ENCODE data around the gene STARD6.
"Not testable (repeated sequence)": the region's sequence is repeated elsewhere in the genome, so short reads cannot be mapped to it uniquely, and the experiment has no call there.

The STARD6 gene, protein sequence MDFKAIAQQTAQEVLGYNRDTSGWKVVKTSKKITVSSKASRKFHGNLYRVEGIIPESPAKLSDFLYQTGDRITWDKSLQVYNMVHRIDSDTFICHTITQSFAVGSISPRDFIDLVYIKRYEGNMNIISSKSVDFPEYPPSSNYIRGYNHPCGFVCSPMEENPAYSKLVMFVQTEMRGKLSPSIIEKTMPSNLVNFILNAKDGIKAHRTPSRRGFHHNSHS

DNA sequence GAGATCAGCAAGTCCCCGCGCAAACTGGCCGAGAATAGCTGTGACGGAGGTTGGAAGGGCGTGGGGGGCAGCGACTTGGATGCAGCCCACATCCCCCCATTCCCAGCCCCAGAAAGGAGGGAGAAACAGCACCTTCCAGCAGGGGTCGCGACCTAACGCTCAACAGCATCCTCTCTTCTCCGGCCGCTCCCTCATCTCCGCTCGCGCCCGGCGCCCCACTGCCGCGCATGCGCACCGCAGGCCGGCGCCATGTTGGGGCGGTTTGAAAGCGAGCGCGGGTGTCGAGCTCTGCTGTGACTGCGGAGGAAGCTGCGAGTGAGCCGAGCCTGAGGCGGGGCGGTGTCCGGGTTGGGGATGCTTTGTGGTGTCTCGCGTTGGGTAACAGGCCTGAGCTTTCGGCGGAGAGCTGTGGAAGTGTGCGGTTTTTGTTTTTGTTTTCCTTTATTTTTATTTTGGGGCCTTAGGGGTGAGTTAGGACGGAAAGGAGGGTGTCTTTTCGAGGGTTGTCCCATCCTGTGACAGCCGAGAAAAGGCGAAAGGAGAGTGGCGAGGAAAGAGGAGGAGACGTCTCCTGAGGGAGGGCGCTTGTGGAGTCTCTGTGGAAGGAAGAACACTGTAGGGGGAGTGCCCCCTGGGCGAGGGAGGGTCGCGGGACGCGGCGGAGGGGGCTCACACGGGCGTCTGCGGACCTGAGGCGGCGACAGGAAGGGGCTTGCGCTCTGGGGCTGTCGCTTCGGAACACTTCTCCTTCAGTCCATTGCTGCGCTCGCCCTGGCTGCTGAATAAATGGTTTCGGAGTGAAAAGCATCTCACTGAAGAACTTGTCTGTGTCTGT is at the start of gene STARD6, which contains the start of gene C18orf54:
Gene STARD6, minus strand, starts transcription at position 199 of the 835 bp plus-strand sequence. CDS start 3,285 bp downstream, outside the sequence.
Gene C18orf54, plus strand, starts transcription at position 247 of the 835 bp plus-strand sequence. CDS start 2,667 bp downstream, outside the sequence.
- no peaks in the 10 kb centered on the region for H3K27me3 Mint-ChIP-seq
- peak within 1 kb of the TSS; percentile 99 for H3K4me3 Mint-ChIP-seq
- peaks cover 17% of the 10 kb centered on the region for H3K36me3 Mint-ChIP-seq (ENCODE audit: insufficient read depth)
- peak within 1 kb of the TSS; percentile 98 for H3K27ac Mint-ChIP-seq (ENCODE audit: low read depth)
- H3K4me1 Mint-ChIP-seq, result peaks cover 22% of the 10 kb centered on the region
- DNase-seq (ENCODE audit: low spot score in 2 of 2) (peak; percentile 81), ATAC-seq (replicated peaks; ENCODE audit: extremely low read depth, poor library complexity, severe bottlenecking) (peak; percentile 94)
- no peaks in the 10 kb centered on the region for H3K9me3 Mint-ChIP-seq

DNA sequence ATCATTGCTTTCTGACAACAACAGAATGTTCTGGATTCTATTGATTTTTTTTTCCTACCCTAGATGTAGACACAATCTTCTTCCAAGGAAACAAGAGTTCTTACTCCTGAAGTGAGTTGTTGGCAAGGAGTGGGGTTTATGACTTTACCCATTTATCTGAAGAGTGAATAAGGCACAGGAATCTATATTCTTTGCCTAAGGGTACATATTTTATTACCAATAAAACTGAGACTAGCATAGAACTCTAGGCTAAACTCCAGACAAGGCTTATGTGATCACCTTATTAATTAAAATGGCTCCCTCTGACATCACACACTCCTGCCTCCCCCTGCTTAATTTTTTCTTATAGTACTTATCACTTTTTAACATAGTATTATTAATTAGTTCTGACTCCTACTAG is 47.6 kb upstream of the STARD6 start:
- H3K27me3 Mint-ChIP-seq, result peaks cover 58% of the 10 kb centered on the region
- H3K4me1 Mint-ChIP-seq, result no peaks in the 10 kb centered on the region
- H3K27ac Mint-ChIP-seq (ENCODE audit: low read depth), result no peak overlapping the region
- DNase-seq (ENCODE audit: low spot score in 2 of 2) (no peak), ATAC-seq (replicated peaks; ENCODE audit: extremely low read depth, poor library complexity, severe bottlenecking) (no peak)
- no peak overlapping the region for H3K4me3 Mint-ChIP-seq
- no peaks in the 10 kb centered on the region for H3K36me3 Mint-ChIP-seq (ENCODE audit: insufficient read depth)
- H3K9me3 Mint-ChIP-seq, result no peaks in the 10 kb centered on the region

DNA sequence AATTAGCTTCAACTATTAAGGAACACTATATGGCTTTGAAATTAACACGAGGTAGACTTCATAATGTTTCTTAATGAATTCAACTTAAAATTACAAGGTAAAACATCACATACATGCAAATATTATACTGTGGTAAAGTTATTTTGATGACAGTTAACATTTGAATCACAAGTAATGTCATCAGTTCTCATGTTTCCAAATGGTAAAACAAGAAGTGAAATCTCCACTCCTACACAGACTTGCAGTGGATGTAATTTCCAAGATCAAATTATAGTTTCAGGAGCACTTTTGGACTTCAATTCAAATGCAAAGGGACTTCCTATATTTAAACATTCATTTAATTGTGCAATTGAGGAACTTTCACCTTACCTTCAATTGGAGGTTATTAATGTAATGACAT is 39.1 kb upstream of the STARD6 start:
- Mint-ChIP-seq H3K4me3 (no peak overlapping the region), H3K27me3 (no peaks in the 10 kb centered on the region), H3K36me3 (ENCODE audit: insufficient read depth) (no peaks in the 10 kb centered on the region), H3K4me1 (no peaks in the 10 kb centered on the region), H3K9me3 (no peaks in the 10 kb centered on the region), H3K27ac (ENCODE audit: low read depth) (no peak overlapping the region)
- no peak for DNase-seq (ENCODE audit: low spot score in 2 of 2)
- ATAC-seq (replicated peaks; ENCODE audit: extremely low read depth, poor library complexity, severe bottlenecking), result no peak

DNA sequence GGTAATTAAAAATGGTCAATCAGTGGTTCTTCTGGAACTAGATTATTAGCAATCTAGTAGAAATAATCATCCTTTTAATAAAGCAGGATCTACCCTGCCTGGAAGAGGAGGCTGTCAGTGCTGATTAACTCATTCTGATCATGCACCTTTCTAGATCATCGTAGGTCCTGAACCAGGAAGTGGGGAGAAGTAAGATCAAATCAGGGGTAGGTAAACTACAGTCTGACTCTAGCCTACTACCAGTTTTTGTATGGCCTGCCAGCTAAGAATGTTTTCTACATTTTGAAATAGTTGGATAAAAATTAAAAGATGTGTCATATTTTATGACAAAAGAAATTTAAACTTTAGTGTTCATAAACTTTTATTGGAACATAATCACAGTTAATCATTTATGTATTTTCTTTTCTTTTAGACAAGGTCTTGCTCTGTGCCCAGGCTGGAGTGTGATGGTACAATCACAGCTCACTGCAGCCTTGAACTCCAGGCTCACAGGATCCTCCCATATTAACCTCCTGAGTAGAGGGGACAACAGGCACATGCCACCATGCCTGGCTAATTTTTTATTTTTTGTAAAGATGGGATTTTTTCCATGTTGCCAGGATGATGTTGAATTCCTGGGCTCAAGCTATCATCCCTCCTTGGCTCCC is 36.1 kb upstream of the STARD6 start:
- Mint-ChIP-seq H3K27ac (ENCODE audit: low read depth) (peak overlapping the region; percentile 4), H3K4me1 (no peaks in the 10 kb centered on the region), H3K4me3 (no peak overlapping the region), H3K36me3 (ENCODE audit: insufficient read depth) (no peaks in the 10 kb centered on the region), H3K27me3 (no peaks in the 10 kb centered on the region), H3K9me3 (no peaks in the 10 kb centered on the region)
- DNase-seq (ENCODE audit: low spot score in 2 of 2) (no peak), ATAC-seq (replicated peaks; ENCODE audit: extremely low read depth, poor library complexity, severe bottlenecking) (no peak)

DNA sequence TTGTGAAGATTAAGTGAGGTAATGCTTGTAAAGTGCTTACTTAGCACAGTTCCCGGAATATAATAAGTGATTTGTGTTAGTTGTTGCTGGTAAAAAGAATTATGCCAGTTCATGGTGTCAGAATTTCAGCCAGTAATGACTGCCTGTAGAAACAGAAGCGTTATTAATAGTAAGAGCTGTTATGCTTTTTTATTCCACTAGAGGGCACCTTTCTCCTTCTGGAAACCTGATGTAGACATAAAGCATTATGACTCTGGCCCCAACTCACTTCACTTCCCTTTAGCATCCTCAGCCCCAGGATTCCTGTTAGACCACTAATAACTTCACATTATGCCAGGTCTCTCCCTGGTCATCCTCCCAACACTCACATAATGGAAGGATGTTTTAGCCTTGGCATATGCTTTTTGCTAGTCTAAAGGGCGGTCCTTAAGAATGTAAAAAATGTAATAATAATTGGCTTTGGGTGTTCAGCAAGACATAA is 34.9 kb upstream of the STARD6 start:
- Mint-ChIP-seq H3K4me1 (no peaks in the 10 kb centered on the region), H3K27ac (ENCODE audit: low read depth) (no peak overlapping the region), H3K9me3 (no peaks in the 10 kb centered on the region), H3K4me3 (no peak overlapping the region), H3K27me3 (no peaks in the 10 kb centered on the region), H3K36me3 (ENCODE audit: insufficient read depth) (peaks cover 2% of the 10 kb centered on the region)
- ATAC-seq (replicated peaks; ENCODE audit: extremely low read depth, poor library complexity, severe bottlenecking) (no peak), DNase-seq (ENCODE audit: low spot score in 2 of 2) (no peak)

DNA sequence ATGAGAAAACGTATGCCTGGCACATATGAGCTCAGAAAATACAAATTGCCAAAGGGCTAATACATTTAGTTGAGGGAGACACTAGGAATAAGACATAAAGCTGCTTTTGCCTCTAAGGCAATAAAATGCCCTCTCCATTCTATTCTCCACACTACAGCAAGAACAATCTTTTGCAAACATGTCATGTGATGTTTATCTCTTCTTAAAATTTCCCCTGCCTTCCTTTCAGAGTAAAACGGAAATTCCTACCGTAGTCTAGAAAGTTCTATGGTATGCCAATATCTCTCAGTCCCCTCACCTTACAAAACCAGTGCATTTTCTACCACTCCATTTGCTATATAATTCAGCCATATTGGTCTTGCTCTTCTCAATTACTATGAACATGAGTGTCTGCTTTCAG is 33.2 kb upstream of the STARD6 start:
- H3K27me3 Mint-ChIP-seq, result no peaks in the 10 kb centered on the region
- no peak overlapping the region for H3K27ac Mint-ChIP-seq (ENCODE audit: low read depth)
- H3K36me3 Mint-ChIP-seq (ENCODE audit: insufficient read depth), result peaks cover 2% of the 10 kb centered on the region
- H3K4me3 Mint-ChIP-seq, result no peak overlapping the region
- no peak for ATAC-seq (replicated peaks; ENCODE audit: extremely low read depth, poor library complexity, severe bottlenecking)
- H3K9me3 Mint-ChIP-seq, result no peaks in the 10 kb centered on the region
- no peak for DNase-seq (ENCODE audit: low spot score in 2 of 2)
- no peaks in the 10 kb centered on the region for H3K4me1 Mint-ChIP-seq

DNA sequence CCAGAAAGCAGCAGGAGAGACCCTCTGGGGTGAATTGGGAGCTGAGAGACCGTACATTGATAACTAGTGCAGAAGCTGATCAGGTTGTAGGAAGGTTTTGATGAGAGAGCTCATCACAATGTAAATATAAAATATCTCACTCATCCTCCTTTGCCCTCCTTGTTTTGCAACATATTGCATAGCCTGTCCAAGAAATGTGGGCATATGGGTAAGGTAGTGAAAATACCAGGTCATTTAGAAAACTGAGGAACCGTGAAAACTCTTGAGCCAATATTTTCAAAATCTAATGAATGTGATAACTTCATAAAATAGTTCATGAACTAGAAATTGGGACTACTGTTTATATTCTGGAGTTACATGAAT is 31.5 kb upstream of the STARD6 start:
- H3K4me1 Mint-ChIP-seq, result no peaks in the 10 kb centered on the region
- H3K36me3 Mint-ChIP-seq (ENCODE audit: insufficient read depth), result peaks cover 2% of the 10 kb centered on the region
- no peak overlapping the region for H3K4me3 Mint-ChIP-seq
- no peak for DNase-seq (ENCODE audit: low spot score in 2 of 2)
- no peak overlapping the region for H3K27ac Mint-ChIP-seq (ENCODE audit: low read depth)
- ATAC-seq (replicated peaks; ENCODE audit: extremely low read depth, poor library complexity, severe bottlenecking), result no peak
- H3K9me3 Mint-ChIP-seq, result no peaks in the 10 kb centered on the region
- H3K27me3 Mint-ChIP-seq, result no peaks in the 10 kb centered on the region

DNA sequence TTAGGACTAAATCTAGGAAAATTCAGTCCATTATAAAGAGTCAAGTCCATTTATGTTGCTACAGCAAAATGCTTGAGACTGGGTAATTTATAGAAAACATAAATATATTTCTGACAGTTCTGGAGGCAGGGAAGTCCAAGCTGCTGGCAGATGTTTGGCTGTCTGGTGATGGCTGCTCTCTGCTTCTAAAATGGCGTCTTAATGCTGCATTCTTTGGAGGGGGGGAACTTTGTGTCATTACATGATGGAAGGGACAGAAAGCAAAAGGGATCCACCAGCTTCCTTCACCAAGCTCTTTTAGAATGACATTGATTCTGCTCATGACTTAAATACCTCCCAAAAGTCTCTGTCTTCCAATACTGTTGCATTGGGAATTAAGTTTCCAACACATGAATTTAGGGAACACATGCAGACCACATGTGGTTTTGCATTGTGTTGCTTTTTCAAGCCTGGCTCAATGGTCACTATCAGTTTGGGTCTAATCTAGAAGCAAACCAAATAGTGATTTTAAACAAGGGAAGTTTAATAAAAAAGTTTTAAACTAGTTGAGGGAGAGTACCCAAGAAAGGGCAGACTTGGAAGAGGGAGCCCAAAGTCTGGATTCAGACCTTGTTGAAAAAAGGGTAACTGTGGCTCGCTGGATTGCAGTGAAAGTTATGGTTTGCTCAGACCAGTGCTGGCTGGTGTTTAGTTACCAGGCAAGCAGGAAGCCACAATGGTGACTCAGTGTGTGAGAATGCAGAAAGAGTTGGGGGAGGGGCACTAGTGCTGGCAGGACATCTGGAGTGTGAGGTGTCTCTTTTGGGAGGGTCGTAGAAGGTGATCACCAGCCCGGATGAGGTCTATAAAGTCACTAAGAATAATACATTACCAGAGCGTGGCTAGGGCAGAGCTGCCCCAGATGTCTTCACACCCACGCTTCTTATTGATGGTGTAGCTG is 30.8 kb upstream of the STARD6 start:
- H3K9me3 Mint-ChIP-seq, result no peaks in the 10 kb centered on the region
- no peak overlapping the region for H3K4me3 Mint-ChIP-seq
- peaks cover 2% of the 10 kb centered on the region for H3K36me3 Mint-ChIP-seq (ENCODE audit: insufficient read depth)
- H3K27ac Mint-ChIP-seq (ENCODE audit: low read depth), result no peak overlapping the region
- H3K27me3 Mint-ChIP-seq, result no peaks in the 10 kb centered on the region
- no peak for ATAC-seq (replicated peaks; ENCODE audit: extremely low read depth, poor library complexity, severe bottlenecking)
- H3K4me1 Mint-ChIP-seq, result no peaks in the 10 kb centered on the region
- DNase-seq (ENCODE audit: low spot score in 2 of 2), result no peak

DNA sequence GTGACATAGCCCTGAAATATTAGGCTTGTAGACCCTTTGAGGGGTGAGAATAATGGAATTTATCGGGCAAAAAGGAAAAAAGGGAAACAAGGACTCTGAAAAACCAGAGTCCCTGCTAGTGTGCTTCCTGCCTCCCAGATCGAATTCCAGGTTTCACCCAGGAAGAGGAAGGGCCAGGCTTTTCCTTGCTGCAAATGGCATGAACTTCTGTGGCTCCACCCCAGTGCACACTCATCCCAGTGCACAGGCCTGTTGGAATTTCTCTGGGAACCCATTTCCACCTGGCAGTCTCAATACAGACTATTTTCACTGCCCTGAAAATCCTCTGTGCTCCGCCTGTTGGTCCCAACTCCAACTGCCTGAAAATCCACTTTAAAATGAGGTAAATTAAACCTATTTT is 30.0 kb upstream of the STARD6 start:
- H3K4me1 Mint-ChIP-seq, result no peaks in the 10 kb centered on the region
- H3K27ac Mint-ChIP-seq (ENCODE audit: low read depth), result no peak overlapping the region
- peaks cover 2% of the 10 kb centered on the region for H3K36me3 Mint-ChIP-seq (ENCODE audit: insufficient read depth)
- no peak overlapping the region for H3K4me3 Mint-ChIP-seq
- H3K9me3 Mint-ChIP-seq, result no peaks in the 10 kb centered on the region
- ATAC-seq (replicated peaks; ENCODE audit: extremely low read depth, poor library complexity, severe bottlenecking) (no peak), DNase-seq (ENCODE audit: low spot score in 2 of 2) (no peak)
- H3K27me3 Mint-ChIP-seq, result no peaks in the 10 kb centered on the region

DNA sequence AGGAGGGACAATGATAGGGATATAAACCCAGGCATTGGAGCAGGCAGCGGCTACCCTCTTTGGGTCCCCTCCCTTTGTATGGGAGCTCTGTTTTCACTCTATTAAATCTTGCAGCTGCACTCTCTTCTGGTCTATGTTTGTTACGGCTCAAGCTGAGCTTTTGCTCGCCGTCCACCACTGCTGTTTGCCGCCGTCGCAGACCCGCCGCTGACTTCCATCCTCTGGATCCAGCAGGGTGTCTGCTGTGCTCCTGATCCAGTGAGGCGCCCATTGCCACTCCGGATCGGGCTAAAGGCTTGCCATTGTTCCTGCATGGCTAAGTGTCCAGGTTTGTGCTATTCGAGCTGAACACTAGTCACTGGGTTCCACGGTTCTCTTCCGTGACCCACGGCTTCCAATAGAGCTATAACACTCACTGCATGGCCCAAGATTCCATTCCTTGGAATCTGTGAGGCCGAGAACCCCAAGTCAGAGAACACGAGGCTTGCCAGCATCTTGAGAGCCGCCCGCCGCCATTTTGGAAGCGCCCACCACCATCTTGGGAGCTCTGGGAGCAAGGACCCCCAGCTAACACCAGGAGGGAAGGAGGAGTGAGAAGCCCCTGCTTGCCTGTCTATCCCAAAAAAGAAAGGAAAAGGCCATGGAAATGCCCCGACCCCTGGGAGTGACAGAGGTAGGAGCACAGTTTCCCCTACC is 29.3 kb upstream of the STARD6 start:
- not testable (repeated sequence) for H3K9me3 Mint-ChIP-seq; DNase-seq (ENCODE audit: low spot score in 2 of 2); H3K27me3 Mint-ChIP-seq; H3K36me3 Mint-ChIP-seq (ENCODE audit: insufficient read depth); H3K27ac Mint-ChIP-seq (ENCODE audit: low read depth); ATAC-seq (replicated peaks; ENCODE audit: extremely low read depth, poor library complexity, severe bottlenecking); H3K4me1 Mint-ChIP-seq; H3K4me3 Mint-ChIP-seq

DNA sequence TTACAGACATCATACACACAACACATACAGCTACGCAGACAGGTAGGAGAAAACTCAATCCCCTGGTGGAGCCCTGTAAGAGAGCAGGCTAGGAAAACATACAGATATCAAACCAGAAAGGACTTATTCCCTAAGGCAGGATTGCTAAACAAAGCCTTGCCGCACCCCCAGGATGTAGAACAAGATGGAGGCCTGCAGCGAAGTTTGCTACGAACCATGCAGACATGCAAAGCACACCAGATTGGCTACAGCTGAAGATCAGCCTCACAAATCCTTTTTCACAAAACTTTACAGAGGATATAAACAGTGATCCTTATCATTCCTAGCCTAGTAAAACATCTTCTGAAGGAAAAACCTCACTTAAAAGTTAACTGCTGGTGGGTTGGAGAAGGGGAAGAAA is 28.4 kb upstream of the STARD6 start:
- no peak overlapping the region for H3K27ac Mint-ChIP-seq (ENCODE audit: low read depth)
- no peaks in the 10 kb centered on the region for H3K9me3 Mint-ChIP-seq
- ATAC-seq (replicated peaks; ENCODE audit: extremely low read depth, poor library complexity, severe bottlenecking), result no peak
- H3K4me1 Mint-ChIP-seq, result no peaks in the 10 kb centered on the region
- H3K4me3 Mint-ChIP-seq, result no peak overlapping the region
- H3K27me3 Mint-ChIP-seq, result no peaks in the 10 kb centered on the region
- no peak for DNase-seq (ENCODE audit: low spot score in 2 of 2)
- peaks cover 4% of the 10 kb centered on the region for H3K36me3 Mint-ChIP-seq (ENCODE audit: insufficient read depth)

Measured in central memory CD8-positive, alpha-beta T cell (primary cell).